ENCODE results near the gene NAT14. TPM values are rescaled to one million over a fixed set of nuclear protein-coding genes. Genes with fewer than 3 reads are reported as not detected.

Gene NAT14
- polyA plus RNA-seq, 1 donor (not counting 4 experiments of a cell fraction or from before 2014, with no cell fraction given): 11.0 TPM

DNA sequence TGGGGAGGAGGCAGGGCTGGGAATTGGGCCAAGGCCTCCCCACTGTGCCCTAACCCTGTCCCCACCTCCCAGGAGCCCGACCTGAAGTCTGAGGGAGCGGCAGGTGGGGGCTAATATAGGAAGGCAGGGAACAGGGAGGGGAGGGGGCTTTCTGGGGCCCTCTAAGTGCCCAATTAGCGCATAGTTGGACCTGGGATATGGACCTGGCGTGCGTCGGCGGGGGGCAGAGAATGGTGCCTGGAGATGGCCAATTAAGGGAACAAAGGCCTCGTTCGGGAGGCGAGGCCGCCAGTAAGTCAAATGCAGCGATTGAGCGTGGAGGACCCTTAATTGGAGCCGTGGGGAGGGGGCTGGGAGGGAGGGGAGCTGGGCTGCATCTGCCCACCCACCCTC, 20.3 kb upstream of the NAT14 start, which contains the start of gene C19orf85:
Gene C19orf85, minus strand, starts transcription at position 90 of the 393 bp plus-strand sequence. CDS start 197 bp downstream, outside the sequence.
- no peak for DNase-seq (ENCODE audit: low read depth, low spot score)
- TF ChIP-seq EZH2 (IDR thresholded peaks at IDR 0.05; ENCODE audit: low read length) (no peak), CTCF (optimal IDR thresholded peaks at IDR 0.05 in 1 of 3, IDR thresholded peaks at IDR 0.05 in 1 of 3, conservative IDR thresholded peaks at IDR 0.05 in 1 of 3; ENCODE audit: extremely low read depth in 1 of 3, insufficient read depth in 2 of 3, low read length in 3 of 3) (no peak)

DNA sequence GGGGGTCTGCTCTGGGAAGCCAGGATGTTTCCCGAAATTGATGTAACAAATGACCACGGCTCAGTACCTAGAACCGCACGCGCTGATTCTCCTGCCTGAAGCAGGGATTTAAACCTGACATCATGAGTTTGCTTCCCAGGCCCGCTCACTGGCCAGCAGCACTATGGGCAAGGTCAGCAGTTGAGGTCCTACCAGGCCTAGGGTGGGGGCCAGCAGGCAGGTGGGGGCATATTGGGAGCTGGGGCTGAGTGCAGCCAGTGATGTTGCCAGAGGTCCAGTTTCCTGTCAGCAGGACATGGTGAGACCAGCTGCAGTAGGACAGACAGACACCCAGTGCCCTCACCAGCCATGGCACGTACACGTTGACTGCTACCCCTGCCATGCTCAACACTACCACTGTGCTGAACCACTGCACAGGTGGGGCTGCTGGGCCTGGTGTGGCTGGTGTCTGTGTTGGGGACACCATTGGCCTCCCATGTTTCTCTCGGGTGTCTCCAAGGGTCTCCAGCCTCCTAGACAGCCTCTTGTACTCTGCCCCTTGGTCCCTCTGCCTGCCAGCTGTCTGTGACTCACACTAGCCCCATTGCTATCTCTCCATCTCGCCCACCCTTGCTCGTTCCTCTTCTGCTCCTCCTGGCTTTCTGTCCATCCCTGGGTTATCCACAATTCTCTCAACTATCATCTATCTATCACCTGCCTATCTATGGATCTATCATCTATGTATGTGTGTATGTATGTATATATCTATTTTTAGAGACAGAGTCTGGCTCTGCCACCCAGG, 19.3 kb upstream of the NAT14 start:
- TF ChIP-seq CTCF (optimal IDR thresholded peaks at IDR 0.05 in 1 of 3, IDR thresholded peaks at IDR 0.05 in 1 of 3, conservative IDR thresholded peaks at IDR 0.05 in 1 of 3; ENCODE audit: extremely low read depth in 1 of 3, insufficient read depth in 2 of 3, low read length in 3 of 3) (no peak), EZH2 (IDR thresholded peaks at IDR 0.05; ENCODE audit: low read length) (no peak)
- no peaks in the 10 kb centered on the region for H3K9me3 ChIP-seq (ENCODE audit: control insufficient read depth, low read depth, low read length)
- H3K4me2 ChIP-seq (ENCODE audit: control insufficient read depth, extremely low read depth, insufficient read depth, low read depth, low read length): no peak overlapping the region
- no peak overlapping the region for H2AFZ ChIP-seq (ENCODE audit: control insufficient read depth, low read length)
- no peaks in the 10 kb centered on the region for H3K36me3 ChIP-seq (ENCODE audit: control insufficient read depth in 2 of 2, extremely low read depth in 1 of 2, insufficient read depth in 2 of 2, low read length in 2 of 2)
- DNase-seq (ENCODE audit: low read depth, low spot score): no peak
- FAIRE-seq: no peak
- H3K9ac ChIP-seq (ENCODE audit: control insufficient read depth, extremely low read depth, insufficient read depth, low read length): no peak overlapping the region
- H3K4me1 ChIP-seq (ENCODE audit: control insufficient read depth, extremely low read depth, insufficient read depth, low read length): peaks cover 9% of the 10 kb centered on the region
- H3K4me3 ChIP-seq (ENCODE audit: control insufficient read depth in 2 of 3, extremely low read depth in 1 of 3, insufficient read depth in 2 of 3, low read depth in 1 of 3, low read length in 3 of 3): no peak overlapping the region
- dilution Hi-C loops (cut with MboI; ENCODE audit: extremely low pct_ligation_motif_present, low sequenced_read_pairs): no loop called here
- no peaks in the 10 kb centered on the region for H3K27me3 ChIP-seq (ENCODE audit: control insufficient read depth, extremely low read depth, insufficient read depth, low read length)
- no peak overlapping the region for H3K27ac ChIP-seq (ENCODE audit: control insufficient read depth, insufficient read depth, low read length)
- H3K79me2 ChIP-seq (ENCODE audit: control insufficient read depth, insufficient read depth, low read length): no peaks in the 10 kb centered on the region
- H4K20me1 ChIP-seq (ENCODE audit: control insufficient read depth, extremely low read depth, insufficient read depth, low read length): no peaks in the 10 kb centered on the region
- H3K9me1 ChIP-seq (ENCODE audit: control insufficient read depth, extremely low read depth, insufficient read depth, low read length): no peaks in the 10 kb centered on the region

More for the DNA sequence above, 20.3 kb upstream of the NAT14 start, which contains the start of gene C19orf85:
- Histone ChIP-seq H3K9me3 (ENCODE audit: control insufficient read depth, low read depth, low read length) (no peaks in the 10 kb centered on the region), H3K4me3 (ENCODE audit: control insufficient read depth in 2 of 3, extremely low read depth in 1 of 3, insufficient read depth in 2 of 3, low read depth in 1 of 3, low read length in 3 of 3) (no peak within 1 kb of the TSS), H3K9me1 (ENCODE audit: control insufficient read depth, extremely low read depth, insufficient read depth, low read length) (no peaks in the 10 kb centered on the region), H4K20me1 (ENCODE audit: control insufficient read depth, extremely low read depth, insufficient read depth, low read length) (no peaks in the 10 kb centered on the region), H3K4me2 (ENCODE audit: control insufficient read depth, extremely low read depth, insufficient read depth, low read depth, low read length) (no peak within 1 kb of the TSS), H3K36me3 (ENCODE audit: control insufficient read depth in 2 of 2, extremely low read depth in 1 of 2, insufficient read depth in 2 of 2, low read length in 2 of 2) (no peaks in the 10 kb centered on the region), H2AFZ (ENCODE audit: control insufficient read depth, low read length) (no peak within 1 kb of the TSS), H3K79me2 (ENCODE audit: control insufficient read depth, insufficient read depth, low read length) (no peaks in the 10 kb centered on the region), H3K4me1 (ENCODE audit: control insufficient read depth, extremely low read depth, insufficient read depth, low read length) (peaks cover 11% of the 10 kb centered on the region), H3K9ac (ENCODE audit: control insufficient read depth, extremely low read depth, insufficient read depth, low read length) (no peak within 1 kb of the TSS), H3K27me3 (ENCODE audit: control insufficient read depth, extremely low read depth, insufficient read depth, low read length) (no peaks in the 10 kb centered on the region), H3K27ac (ENCODE audit: control insufficient read depth, insufficient read depth, low read length) (no peak within 1 kb of the TSS)
- FAIRE-seq: no peak
- dilution Hi-C loops (cut with MboI; ENCODE audit: extremely low pct_ligation_motif_present, low sequenced_read_pairs): no loop called here

Measured in keratinocyte (primary cell).